Fibroblast of the aortic adventitia (primary cell): ENCODE data around the gene ALK. TPM values are rescaled to one million over a fixed set of nuclear protein-coding genes. Genes with fewer than 3 reads are reported as not detected.

Experiments
- DNase-seq: peaks from one replicate; pipeline ENCODE4 v3.0.0-alpha.2; 2010; ENCODE audit warnings: low read depth
- H3K4me3 ChIP-seq: 2 replicates; pipeline ENCODE4 v1.5.1; 2011; ENCODE audit warnings: low read depth, mild to moderate bottlenecking, control low read depth, low read length, moderate library complexity
- total RNA-seq: library from RNA; depleted of rRNA; stranded (reverse); fragments of >200 nt; gene quantifications from 2 replicates; pipeline ENCODE4 v1.2.3, GENCODE V29; 2012; ENCODE audit warnings: low replicate concordance
- TF ChIP-seq, protein P1 (sequence below): IDR thresholded peaks from 2 replicates; pipeline ENCODE4 v1.5.1; 2011; ENCODE audit warnings: mild to moderate bottlenecking, low read length, control low read depth, inconsistent platforms; ENCODE audit not compliant: insufficient read depth

ALK gene
- total RNA-seq, 1 donor, result 0.27 TPM

DNA sequence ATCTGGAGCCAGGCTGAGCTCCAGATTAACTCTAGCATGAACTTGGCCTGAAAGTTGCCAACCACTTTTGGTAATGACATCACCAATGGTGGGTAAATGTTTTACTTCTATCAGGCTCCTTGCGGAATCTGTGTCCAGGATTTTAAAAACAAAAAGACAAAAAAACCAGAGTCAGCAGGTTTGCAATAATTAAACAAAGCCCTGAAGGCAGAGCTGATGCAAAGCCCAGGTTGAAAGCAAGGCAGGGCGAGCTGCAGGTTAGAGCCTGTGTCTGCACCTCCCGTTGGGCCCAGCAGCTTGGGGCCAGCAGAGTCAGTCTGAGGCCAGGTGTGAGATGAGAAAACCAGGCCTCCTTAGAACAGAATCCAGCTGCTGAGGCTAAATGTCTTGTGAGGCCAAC, 29.1 kb upstream of the ALK start:
- TF ChIP-seq, protein P1, sequence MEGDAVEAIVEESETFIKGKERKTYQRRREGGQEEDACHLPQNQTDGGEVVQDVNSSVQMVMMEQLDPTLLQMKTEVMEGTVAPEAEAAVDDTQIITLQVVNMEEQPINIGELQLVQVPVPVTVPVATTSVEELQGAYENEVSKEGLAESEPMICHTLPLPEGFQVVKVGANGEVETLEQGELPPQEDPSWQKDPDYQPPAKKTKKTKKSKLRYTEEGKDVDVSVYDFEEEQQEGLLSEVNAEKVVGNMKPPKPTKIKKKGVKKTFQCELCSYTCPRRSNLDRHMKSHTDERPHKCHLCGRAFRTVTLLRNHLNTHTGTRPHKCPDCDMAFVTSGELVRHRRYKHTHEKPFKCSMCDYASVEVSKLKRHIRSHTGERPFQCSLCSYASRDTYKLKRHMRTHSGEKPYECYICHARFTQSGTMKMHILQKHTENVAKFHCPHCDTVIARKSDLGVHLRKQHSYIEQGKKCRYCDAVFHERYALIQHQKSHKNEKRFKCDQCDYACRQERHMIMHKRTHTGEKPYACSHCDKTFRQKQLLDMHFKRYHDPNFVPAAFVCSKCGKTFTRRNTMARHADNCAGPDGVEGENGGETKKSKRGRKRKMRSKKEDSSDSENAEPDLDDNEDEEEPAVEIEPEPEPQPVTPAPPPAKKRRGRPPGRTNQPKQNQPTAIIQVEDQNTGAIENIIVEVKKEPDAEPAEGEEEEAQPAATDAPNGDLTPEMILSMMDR, result no peak
- DNase-seq, result no peak
- H3K4me3 ChIP-seq, result no peak overlapping the region

DNA sequence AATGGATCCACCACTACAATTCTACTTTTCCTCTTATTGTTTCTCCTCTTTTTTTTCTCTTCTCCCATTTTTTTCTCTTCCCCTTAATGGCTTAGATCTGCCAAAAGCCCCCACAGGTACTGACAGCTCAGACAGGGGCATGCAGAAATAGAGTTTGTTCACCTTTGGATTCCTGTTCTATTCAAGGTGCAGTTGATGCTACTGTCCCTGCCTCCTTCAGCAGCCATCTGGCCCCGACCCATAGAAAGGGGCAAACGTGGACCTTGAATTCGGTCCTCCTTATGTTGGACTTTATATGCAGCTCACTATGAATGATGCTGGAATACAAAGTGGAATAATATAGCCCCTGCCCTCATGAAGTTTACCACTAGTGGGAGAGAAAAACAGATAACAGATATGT, 27.7 kb upstream of the ALK start:
- no peak overlapping the region for H3K4me3 ChIP-seq
- TF ChIP-seq, protein P1, result no peak
- DNase-seq, result no peak

DNA sequence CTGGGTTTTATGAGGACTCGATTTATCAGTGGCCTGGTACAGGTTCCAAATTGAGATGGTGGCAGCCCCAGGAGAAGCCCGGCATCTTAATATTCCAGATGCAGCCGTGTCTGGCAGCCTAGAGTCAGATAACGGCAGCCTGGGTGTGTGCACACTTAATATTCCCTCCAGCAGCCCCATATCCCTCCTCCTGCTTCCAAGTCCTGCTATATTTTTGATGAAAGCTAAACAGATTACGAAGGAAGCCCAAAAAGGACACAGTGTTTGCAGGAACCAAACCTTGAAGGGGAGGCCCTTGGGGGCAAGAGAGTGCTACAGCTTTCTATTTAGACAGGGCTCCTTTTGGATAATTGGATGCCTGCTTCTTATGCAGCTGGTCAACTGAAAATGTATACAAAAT, 25.1 kb upstream of the ALK start:
- no peak overlapping the region for H3K4me3 ChIP-seq
- DNase-seq, result no peak

DNA sequence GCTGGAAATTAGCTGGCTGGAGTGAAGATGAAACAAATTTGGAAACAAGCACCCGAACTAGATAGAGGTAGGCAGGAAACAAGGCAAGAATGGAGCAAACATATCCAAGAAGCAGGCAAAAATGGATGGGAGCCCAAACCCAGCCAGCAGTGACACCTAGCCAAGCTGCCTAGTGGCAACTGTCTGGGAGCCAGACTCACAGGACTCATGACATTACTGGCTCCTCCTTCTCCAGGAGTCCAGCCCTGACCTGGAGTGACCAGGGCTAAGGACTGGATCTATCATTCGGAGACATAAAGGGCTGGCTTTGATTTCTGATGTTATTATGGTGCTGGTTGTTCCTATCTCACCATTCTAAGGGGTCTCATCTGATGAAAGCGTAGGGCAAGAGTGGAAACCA, 21.3 kb upstream of the ALK start:
- TF ChIP-seq, protein P1, result no peak
- no peak overlapping the region for H3K4me3 ChIP-seq
- no peak for DNase-seq

More for the DNA sequence above, 25.1 kb upstream of the ALK start:
- TF ChIP-seq, protein P1, result no peak

DNA sequence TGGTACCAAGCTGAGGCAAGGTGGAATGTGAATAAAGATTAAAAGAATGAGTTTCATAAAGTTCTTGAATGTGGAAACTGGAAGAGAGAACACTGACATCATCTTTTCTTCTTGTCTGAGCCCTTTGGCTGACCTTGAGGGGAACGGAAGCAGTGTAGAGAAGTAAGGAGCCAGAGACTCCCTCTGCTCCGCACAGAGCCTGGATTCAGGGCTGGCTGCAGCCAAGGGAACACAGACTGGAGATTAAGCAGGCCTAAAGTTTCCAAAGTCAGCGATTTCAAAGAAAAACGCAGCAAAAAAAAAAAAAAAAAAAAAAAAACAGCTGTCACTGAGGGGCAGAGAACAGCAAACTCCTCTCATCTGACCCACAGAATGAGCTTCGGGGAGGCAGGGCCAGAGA, 19.3 kb upstream of the ALK start:
- DNase-seq, result no peak

DNA sequence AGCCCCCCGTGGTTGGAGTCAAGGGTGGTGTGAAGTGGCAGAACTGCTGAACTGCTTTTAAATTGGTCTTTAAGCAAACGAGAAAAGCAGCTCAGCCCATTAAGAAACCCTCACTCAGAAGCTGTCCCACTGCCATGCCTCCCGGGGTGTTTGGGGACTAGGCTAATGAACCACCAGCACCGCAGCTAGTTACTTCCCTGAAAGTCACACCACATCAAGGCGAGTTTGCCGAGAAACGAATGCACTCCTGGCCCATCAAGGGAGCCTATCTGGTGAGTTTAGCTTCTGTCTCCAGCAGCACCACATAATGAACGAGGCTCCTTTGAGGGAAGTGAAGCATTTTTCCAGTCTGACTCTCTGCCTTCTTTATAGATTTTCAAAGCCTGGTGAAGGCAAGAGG, 14.6 kb upstream of the ALK start:
- TF ChIP-seq, protein P1, result no peak
- no peak for DNase-seq
- H3K4me3 ChIP-seq, result no peak overlapping the region

More for the DNA sequence above, 19.3 kb upstream of the ALK start:
- H3K4me3 ChIP-seq, result no peak overlapping the region
- TF ChIP-seq, protein P1, result no peak

DNA sequence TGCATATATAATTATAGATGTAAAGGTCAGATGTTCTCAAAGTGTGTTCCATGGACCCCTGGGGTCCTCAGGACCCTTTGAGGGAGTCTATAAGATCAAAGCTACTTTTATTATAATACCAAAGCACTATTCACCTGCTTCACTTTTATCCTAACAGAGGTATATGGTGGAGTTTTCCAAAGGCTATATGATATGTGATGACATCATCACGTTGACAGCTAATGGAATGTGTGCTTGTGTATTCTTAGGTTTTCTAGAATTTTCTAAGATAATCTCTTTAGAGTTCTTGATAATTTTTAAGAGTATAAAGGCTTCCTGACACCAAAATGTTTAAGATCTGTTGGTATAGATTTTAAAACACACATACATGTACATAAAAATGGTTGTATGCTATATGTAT, 10.4 kb upstream of the ALK start:
- DNase-seq, result no peak
- no peak overlapping the region for H3K4me3 ChIP-seq
- TF ChIP-seq, protein P1, result no peak
